Mucosa of descending colon (tissue), 3 donors: Measurements from ENCODE around the gene RASSF1. TPM values are rescaled to one million over a fixed set of nuclear protein-coding genes. Genes with fewer than 3 reads are reported as not detected.
A peak's percentile ranks its signal among the peaks of the same experiment; 100 is the strongest.

Source experiments
- ATAC-seq: fragments of 200-7000 bp; cut with Tn5 transposase; one replicate; pipeline ENCODE4 v1.9.1; 2020; ENCODE audit warnings: mild to moderate bottlenecking, moderate library complexity
- DNase-seq, 3 donors: peaks; one replicate each; pipeline ENCODE4 v3.0.0-alpha.2; 2020
- H3K36me3 ChIP-seq: fragments of 200-600 bp; one replicate; pipeline ENCODE4 v1.8.0; 2021; ENCODE audit warnings: low read depth, mild to moderate bottlenecking
- H3K4me1 ChIP-seq: fragments of 200-600 bp; one replicate; pipeline ENCODE4 v1.8.0; 2021; ENCODE audit warnings: low read depth, mild to moderate bottlenecking
- H3K4me3 ChIP-seq: fragments of 200-600 bp; one replicate; pipeline ENCODE4 v1.8.0; 2021; ENCODE audit warnings: mild to moderate bottlenecking
- H3K9me3 ChIP-seq: fragments of 200-600 bp; one replicate; pipeline ENCODE4 v1.8.0; 2021; ENCODE audit warnings: mild to moderate bottlenecking
- CTCF ChIP-seq: fragments of 200-600 bp; IDR thresholded peaks from one replicate; pipeline ENCODE4 v1.8.0; 2022; ENCODE audit warnings: antibody characterized with exemption, mild to moderate bottlenecking
- intact Hi-C, 2 donors: fragments of 100-400 bp; cut with DNase I in 1 of 2; cut with micrococcal nuclease in 1 of 2; formaldehyde crosslinking; loops; one replicate each; pipeline versions ENCODE4 v1.11.0 to v1.11.1; 2022; cut with DNase I, micrococcal nuclease
- total RNA-seq, 3 donors: library from RNA; stranded (reverse); fragmentation: NEBNext Ultra II Directional in 2 of 3; extraction: Animal tissue kit (Norgen Biotek cat#: 25700) in 2 of 3; gene quantifications; one replicate each; pipeline versions ENCODE4 v1.2.1 to v1.2.4, GENCODE V29; 2021 to 2023
- donor health status: DM: no; HTN: no; CAD: no; lungs with moderate emphysema.
- donor health status: DM: no; HTN: no; CAD: no.
- donor health status: DM: no; HTN: yes; CAD: no.

Gene RASSF1
- total RNA-seq, 3 donors from 2014 or later, result 10.9 to 25.7 (median 18.9) TPM

GRCh38 chr3:50356553-50356952 is 15.9 kb upstream of the RASSF1 start:
- no peak for TF ChIP-seq CTCF
- ATAC-seq (peak; percentile 67), DNase-seq (peak; percentile 78 to 89 (median 80))
- Histone ChIP-seq H3K4me3 (no peak overlapping the region), H3K36me3 (no peaks in the 10 kb centered on the region), H3K9me3 (no peaks in the 10 kb centered on the region), H3K4me1 (peaks cover 44% of the 10 kb centered on the region)
- intact Hi-C loops, result no loop called here

GRCh38 chr3:50355829-50356552 is 15.4 kb upstream of the RASSF1 start:
- no peak for ATAC-seq
- no peaks in the 10 kb centered on the region for H3K9me3 ChIP-seq
- no peak for DNase-seq
- no peak for TF ChIP-seq CTCF
- intact Hi-C loops, result no loop called here
- peaks cover 49% of the 10 kb centered on the region for H3K4me1 ChIP-seq
- H3K36me3 ChIP-seq, result no peaks in the 10 kb centered on the region
- no peak overlapping the region for H3K4me3 ChIP-seq

GRCh38 chr3:50354850-50355249 is 14.2 kb upstream of the RASSF1 start:
- H3K9me3 ChIP-seq, result no peaks in the 10 kb centered on the region
- H3K4me1 ChIP-seq, result peaks cover 50% of the 10 kb centered on the region
- H3K36me3 ChIP-seq, result no peaks in the 10 kb centered on the region
- DNase-seq, result no peak
- no peak for TF ChIP-seq CTCF
- H3K4me3 ChIP-seq, result no peak overlapping the region
- ATAC-seq, result no peak
- intact Hi-C loops, result no loop called here

- Histone ChIP-seq H3K9me3 (no peaks in the 10 kb centered on the region), H3K4me3 (no peak overlapping the region), H3K36me3 (no peaks in the 10 kb centered on the region), H3K4me1 (peaks cover 56% of the 10 kb centered on the region)
- DNase-seq (no peak), ATAC-seq (no peak)
- no peak for TF ChIP-seq CTCF
- intact Hi-C loops, result no loop called here
These were observed 13.6 kb upstream of the RASSF1 start for GRCh38 chr3:50354186-50354764.

- Histone ChIP-seq H3K4me3 (no peak overlapping the region), H3K36me3 (no peaks in the 10 kb centered on the region), H3K9me3 (no peaks in the 10 kb centered on the region), H3K4me1 (peaks cover 59% of the 10 kb centered on the region)
- ATAC-seq (no peak), DNase-seq (no peak)
- intact Hi-C loops, result no loop called here
- no peak for TF ChIP-seq CTCF
These were observed 12.8 kb upstream of the RASSF1 start for GRCh38 chr3:50353245-50354004.
